GM18858 (cell line): Measurements from ENCODE around the gene PALM.
"Not testable (repeated sequence)": the region's sequence is repeated elsewhere in the genome, so short reads cannot be mapped to it uniquely, and the experiment has no call there.

Experiments used
- ATAC-seq: cut with Tn5 transposase; IDR thresholded peaks from one replicate; pipeline ENCODE4 v1.9.1; 2021; ENCODE audit not compliant: unreplicated experiment

PALM gene

GRCh38 chr19:703651-704446 is 4.9 kb upstream of the PALM start:
- ATAC-seq, result no peak

- no peak for ATAC-seq
Observed at GRCh38 chr19:704447-704741, 4.3 kb upstream of the PALM start.

- ATAC-seq, result no peak
Observed at GRCh38 chr19:709196-709964, 645 bp downstream of the PALM start.

- ATAC-seq, result no peak
Observed at GRCh38 chr19:709965-710571, 1.3 kb downstream of the PALM start.

GRCh38 chr19:710767-711166 is 2.0 kb downstream of the PALM start:
- ATAC-seq, result no peak

- no peak for ATAC-seq
Observed at GRCh38 chr19:711254-711653, 2.5 kb downstream of the PALM start.

- ATAC-seq, result no peak
Observed at GRCh38 chr19:715347-715746, 6.6 kb downstream of the PALM start.

- ATAC-seq, result no peak
Observed at GRCh38 chr19:718251-718951, 9.7 kb downstream of the PALM start.

GRCh38 chr19:718991-719512 is 10.3 kb downstream of the PALM start:
- ATAC-seq, result no peak

GRCh38 chr19:719636-720344 is 11.1 kb downstream of the PALM start:
- no peak for ATAC-seq

- ATAC-seq, result no peak
Observed at GRCh38 chr19:720345-721160, 11.8 kb downstream of the PALM start.

- ATAC-seq, result no peak
Observed at GRCh38 chr19:722553-723101, 13.9 kb downstream of the PALM start.

- ATAC-seq, result no peak
Observed at GRCh38 chr19:723247-723646, 14.5 kb downstream of the PALM start.

GRCh38 chr19:723714-724113 is 15.0 kb downstream of the PALM start:
- ATAC-seq, result no peak

GRCh38 chr19:725461-726089 is 16.8 kb downstream of the PALM start:
- ATAC-seq, result no peak

GRCh38 chr19:726993-727956 is 18.5 kb downstream of the PALM start:
- no peak for ATAC-seq

- no peak for ATAC-seq
Observed at GRCh38 chr19:728011-728410, 19.3 kb downstream of the PALM start.

- ATAC-seq, result not testable (repeated sequence)
Observed at GRCh38 chr19:729564-729963, 20.8 kb downstream of the PALM start.
